ENCODE results near the gene NXPE2. TPM values are rescaled to one million over a fixed set of nuclear protein-coding genes. Genes with fewer than 3 reads are reported as not detected.

Gene NXPE2
- total RNA-seq, 1 donor from 2014 or later, result not detected

DNA sequence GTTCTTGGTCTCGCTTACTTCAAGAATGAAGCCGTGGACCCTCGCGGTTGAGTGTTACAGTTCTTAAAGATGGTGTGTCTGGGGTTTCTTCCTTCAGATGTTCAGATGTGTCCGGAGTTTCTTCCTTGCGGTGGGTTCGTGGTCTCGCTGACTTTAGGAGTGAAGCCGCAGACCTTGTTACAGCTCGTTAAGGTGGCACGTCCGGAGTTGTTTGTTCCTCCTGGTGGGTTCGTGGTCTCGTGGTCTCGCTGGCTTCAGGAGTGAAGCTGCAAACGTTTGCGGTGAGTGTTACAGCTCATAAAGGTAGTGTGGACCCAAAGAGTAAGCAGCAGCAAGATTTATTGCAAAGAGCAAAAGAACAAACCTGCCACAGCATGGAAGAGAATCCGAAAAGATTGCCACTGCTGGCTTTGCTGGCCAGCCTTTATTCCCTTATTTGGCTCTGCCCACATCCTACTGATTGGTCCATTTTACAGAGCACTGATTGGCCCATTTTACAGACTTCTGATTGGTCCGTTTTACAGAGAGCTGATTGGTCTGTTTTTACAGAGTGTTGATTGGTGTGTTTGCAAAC is 27.1 kb upstream of the NXPE2 start:
- H3K79me2 ChIP-seq (ENCODE audit: low read depth), result no peaks in the 10 kb centered on the region
- H3K4me2 ChIP-seq, result no peak overlapping the region
- H3K4me3 Mint-ChIP-seq, result no peak overlapping the region
- peaks cover 2% of the 10 kb centered on the region for H3K27me3 Mint-ChIP-seq (ENCODE audit: insufficient read depth, low read depth)
- TF ChIP-seq EZH2 (IDR thresholded peaks at IDR 0.05) (no peak), EZH2phosphoT487 (IDR thresholded peaks at IDR 0.05) (no peak)
- TF ChIP-seq, protein P1, sequence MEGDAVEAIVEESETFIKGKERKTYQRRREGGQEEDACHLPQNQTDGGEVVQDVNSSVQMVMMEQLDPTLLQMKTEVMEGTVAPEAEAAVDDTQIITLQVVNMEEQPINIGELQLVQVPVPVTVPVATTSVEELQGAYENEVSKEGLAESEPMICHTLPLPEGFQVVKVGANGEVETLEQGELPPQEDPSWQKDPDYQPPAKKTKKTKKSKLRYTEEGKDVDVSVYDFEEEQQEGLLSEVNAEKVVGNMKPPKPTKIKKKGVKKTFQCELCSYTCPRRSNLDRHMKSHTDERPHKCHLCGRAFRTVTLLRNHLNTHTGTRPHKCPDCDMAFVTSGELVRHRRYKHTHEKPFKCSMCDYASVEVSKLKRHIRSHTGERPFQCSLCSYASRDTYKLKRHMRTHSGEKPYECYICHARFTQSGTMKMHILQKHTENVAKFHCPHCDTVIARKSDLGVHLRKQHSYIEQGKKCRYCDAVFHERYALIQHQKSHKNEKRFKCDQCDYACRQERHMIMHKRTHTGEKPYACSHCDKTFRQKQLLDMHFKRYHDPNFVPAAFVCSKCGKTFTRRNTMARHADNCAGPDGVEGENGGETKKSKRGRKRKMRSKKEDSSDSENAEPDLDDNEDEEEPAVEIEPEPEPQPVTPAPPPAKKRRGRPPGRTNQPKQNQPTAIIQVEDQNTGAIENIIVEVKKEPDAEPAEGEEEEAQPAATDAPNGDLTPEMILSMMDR (IDR thresholded peaks at IDR 0.05), result no peak
- H3F3A ChIP-seq (ENCODE audit: low read depth), result no peaks in the 10 kb centered on the region
- no peaks in the 10 kb centered on the region for H3K36me3 Mint-ChIP-seq
- no peak overlapping the region for H3K9ac ChIP-seq
- no peaks in the 10 kb centered on the region for H3K36me3 ChIP-seq
- H4K20me1 ChIP-seq (ENCODE audit: low read depth), result no peaks in the 10 kb centered on the region
- H3K27ac Mint-ChIP-seq, result no peak overlapping the region
- no peak for DNase-seq (ENCODE audit: low spot score)
- H3K4me1 ChIP-seq, result no peaks in the 10 kb centered on the region
- no peak overlapping the region for H3K4me3 ChIP-seq
- H2AFZ ChIP-seq (replicated peaks), result no peak overlapping the region
- no peak overlapping the region for H3K27ac ChIP-seq
- H3K9me3 Mint-ChIP-seq, result no peaks in the 10 kb centered on the region
- H3K4me1 Mint-ChIP-seq, result no peaks in the 10 kb centered on the region
- H3K27me3 ChIP-seq, result no peaks in the 10 kb centered on the region
- no peaks in the 10 kb centered on the region for H3K9me3 ChIP-seq (ENCODE audit: low read depth)

DNA sequence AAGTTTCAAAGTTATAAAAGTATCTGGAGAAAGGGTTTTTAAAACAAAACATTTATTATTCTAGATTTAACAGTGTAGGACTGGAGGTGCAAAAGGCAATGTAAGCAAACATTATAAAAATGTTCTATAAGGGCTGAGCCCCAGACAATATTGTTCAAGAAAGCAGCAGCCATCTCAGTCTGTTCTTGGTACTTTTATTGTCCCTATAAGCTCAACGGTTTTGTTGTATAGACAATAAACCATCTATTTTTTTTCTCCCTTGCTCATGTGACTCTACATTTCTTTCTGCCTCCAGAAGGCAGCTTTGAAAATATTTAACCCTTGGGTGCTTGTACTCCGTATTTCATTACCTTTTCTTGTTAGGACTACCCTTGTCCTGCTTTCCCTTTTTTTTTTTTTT is 25.2 kb upstream of the NXPE2 start:
- H2AFZ ChIP-seq (replicated peaks), result no peak overlapping the region
- no peaks in the 10 kb centered on the region for H3K27me3 ChIP-seq
- no peaks in the 10 kb centered on the region for H3K36me3 ChIP-seq
- Mint-ChIP-seq H3K9me3 (no peaks in the 10 kb centered on the region), H3K36me3 (no peaks in the 10 kb centered on the region), H3K27me3 (ENCODE audit: insufficient read depth, low read depth) (peaks cover 2% of the 10 kb centered on the region), H3K27ac (no peak overlapping the region), H3K4me1 (no peaks in the 10 kb centered on the region), H3K4me3 (no peak overlapping the region)
- no peak overlapping the region for H3K9ac ChIP-seq
- H3F3A ChIP-seq (ENCODE audit: low read depth), result no peaks in the 10 kb centered on the region
- no peak for TF ChIP-seq EZH2phosphoT487 (IDR thresholded peaks at IDR 0.05)
- TF ChIP-seq, protein P1 (IDR thresholded peaks at IDR 0.05), result no peak
- no peak for TF ChIP-seq EZH2 (IDR thresholded peaks at IDR 0.05)
- H3K27ac ChIP-seq, result no peak overlapping the region
- H3K9me3 ChIP-seq (ENCODE audit: low read depth), result no peaks in the 10 kb centered on the region
- H3K4me1 ChIP-seq, result no peaks in the 10 kb centered on the region
- no peaks in the 10 kb centered on the region for H4K20me1 ChIP-seq (ENCODE audit: low read depth)
- no peaks in the 10 kb centered on the region for H3K79me2 ChIP-seq (ENCODE audit: low read depth)
- H3K4me3 ChIP-seq, result no peak overlapping the region
- H3K4me2 ChIP-seq, result no peak overlapping the region
- no peak for DNase-seq (ENCODE audit: low spot score)

DNA sequence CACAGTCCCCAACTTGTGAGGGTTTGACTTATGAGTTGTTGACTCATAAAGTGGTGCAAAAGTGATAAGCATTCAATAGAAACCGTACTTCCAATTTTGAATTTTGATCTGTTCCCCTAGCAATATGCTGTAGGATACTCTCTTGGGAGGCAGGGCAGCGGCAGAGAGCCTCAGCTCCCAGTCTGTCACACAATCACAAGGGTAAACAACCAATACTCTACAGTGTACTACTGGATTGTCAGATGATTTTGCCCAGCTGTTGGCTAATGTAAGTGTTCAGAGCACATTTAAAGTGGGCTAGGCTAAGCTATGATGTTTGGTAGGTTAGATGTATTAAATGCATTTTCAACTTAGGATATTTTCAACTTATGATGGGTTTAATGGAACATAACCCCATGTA is 13.7 kb upstream of the NXPE2 start:
- no peaks in the 10 kb centered on the region for H3K79me2 ChIP-seq (ENCODE audit: low read depth)

More for the DNA sequence above, 13.7 kb upstream of the NXPE2 start:
- no peaks in the 10 kb centered on the region for H3K4me1 Mint-ChIP-seq
- no peak overlapping the region for H3K4me3 ChIP-seq
- H3K27me3 ChIP-seq, result no peaks in the 10 kb centered on the region
- H4K20me1 ChIP-seq (ENCODE audit: low read depth), result no peaks in the 10 kb centered on the region
- H3K4me3 Mint-ChIP-seq, result no peak overlapping the region
- TF ChIP-seq EZH2 (IDR thresholded peaks at IDR 0.05), result no peak
- no peak for TF ChIP-seq EZH2phosphoT487 (IDR thresholded peaks at IDR 0.05)
- TF ChIP-seq, protein P1 (IDR thresholded peaks at IDR 0.05), result no peak
- H3F3A ChIP-seq (ENCODE audit: low read depth), result no peaks in the 10 kb centered on the region
- no peaks in the 10 kb centered on the region for H3K36me3 ChIP-seq
- no peaks in the 10 kb centered on the region for H3K36me3 Mint-ChIP-seq
- H3K27me3 Mint-ChIP-seq (ENCODE audit: insufficient read depth, low read depth), result no peaks in the 10 kb centered on the region
- no peak overlapping the region for H3K4me2 ChIP-seq
- H3K9ac ChIP-seq, result no peak overlapping the region
- H3K4me1 ChIP-seq, result no peaks in the 10 kb centered on the region
- no peaks in the 10 kb centered on the region for H3K9me3 ChIP-seq (ENCODE audit: low read depth)
- no peak overlapping the region for H3K27ac Mint-ChIP-seq
- H3K9me3 Mint-ChIP-seq, result no peaks in the 10 kb centered on the region
- H2AFZ ChIP-seq (replicated peaks), result no peak overlapping the region
- no peak for DNase-seq (ENCODE audit: low spot score)
- H3K27ac ChIP-seq, result no peak overlapping the region
